H9 (cell line): ENCODE results near the gene EPHA4. TPM values are rescaled to one million over a fixed set of nuclear protein-coding genes. Genes with fewer than 3 reads are reported as not detected.

Experiments used
- DNase-seq: peaks from one replicate; pipeline ENCODE4 v3.0.0-alpha.2; 2017
- H2AFZ ChIP-seq: one replicate; pipeline ENCODE4 v1.6.1; 2013; ENCODE audit warnings: mild to moderate bottlenecking, low read length, control low read depth, moderate library complexity
- H2AK5ac ChIP-seq: 2 replicates; pipeline ENCODE4 v1.6.1; 2013; ENCODE audit warnings: low read length, control low read depth, mixed read lengths; ENCODE audit not compliant: insufficient read length
- H2BK120ac ChIP-seq: one replicate; pipeline ENCODE4 v1.6.1; 2013; ENCODE audit warnings: low read depth, mild to moderate bottlenecking, low read length, control low read depth, inconsistent platforms; ENCODE audit not compliant: poor library complexity, severe bottlenecking
- H2BK12ac ChIP-seq: 2 replicates; pipeline ENCODE4 v1.6.1; 2013; ENCODE audit warnings: low read length, control low read depth, mixed read lengths, low read depth; ENCODE audit not compliant: insufficient read length
- H2BK15ac ChIP-seq: 2 replicates; pipeline ENCODE4 v1.6.1; 2013; ENCODE audit warnings: low read depth, low read length, control low read depth
- H2BK20ac ChIP-seq: one replicate; pipeline ENCODE4 v1.6.1; 2013; ENCODE audit warnings: low read depth, mild to moderate bottlenecking, low read length, control low read depth, inconsistent platforms; ENCODE audit not compliant: poor library complexity, severe bottlenecking
- H2BK5ac ChIP-seq: 2 replicates; pipeline ENCODE4 v1.6.1; 2013; ENCODE audit warnings: low read length, control low read depth, mixed read lengths; ENCODE audit not compliant: insufficient read length
- H3K14ac ChIP-seq: 2 replicates; pipeline ENCODE4 v1.6.1; 2013; ENCODE audit warnings: low read length, control low read depth; ENCODE audit not compliant: insufficient read depth
- H3K18ac ChIP-seq: 2 replicates; pipeline ENCODE4 v1.6.1; 2013; ENCODE audit warnings: low read depth, mild to moderate bottlenecking, mixed read lengths, low read length, control low read depth; ENCODE audit not compliant: insufficient read length
- H3K23ac ChIP-seq: 2 replicates; pipeline ENCODE4 v1.6.1; 2013; ENCODE audit warnings: low read length, control low read depth, mixed read lengths, low read depth; ENCODE audit not compliant: insufficient read length
- H3K23me2 ChIP-seq: 2 replicates; pipeline ENCODE4 v1.6.1; 2013; ENCODE audit warnings: low read depth, mild to moderate bottlenecking, mixed read lengths, low read length, control low read depth; ENCODE audit not compliant: insufficient read length, poor library complexity, severe bottlenecking
- H3K27ac ChIP-seq: 2 replicates; pipeline ENCODE4 v1.5.1; 2013; ENCODE audit warnings: low read length, control low read depth, mixed read lengths, low read depth; ENCODE audit not compliant: insufficient read length
- H3K27me3 ChIP-seq: 2 replicates; pipeline ENCODE4 v1.6.1; 2013; ENCODE audit warnings: low read length, control low read depth, inconsistent platforms; ENCODE audit not compliant: insufficient read depth
- H3K4ac ChIP-seq: 2 replicates; pipeline ENCODE4 v1.6.1; 2013; ENCODE audit warnings: low read depth, mild to moderate bottlenecking, control low read depth, inconsistent platforms, low read length, moderate library complexity
- H3K4me1 ChIP-seq: 2 replicates; pipeline ENCODE4 v1.6.1; 2013; ENCODE audit warnings: low read length, control low read depth, inconsistent platforms; ENCODE audit not compliant: insufficient read depth
- H3K4me2 ChIP-seq: 2 replicates; pipeline ENCODE4 v1.6.1; 2013; ENCODE audit warnings: low read length, control low read depth, mixed read lengths; ENCODE audit not compliant: insufficient read length, insufficient read depth
- H3K56ac ChIP-seq: 2 replicates; pipeline ENCODE4 v1.6.1; 2013; ENCODE audit warnings: low read depth, mild to moderate bottlenecking, mixed read lengths, low read length, control low read depth; ENCODE audit not compliant: insufficient read length
- H3K79me1 ChIP-seq: 2 replicates; pipeline ENCODE4 v1.6.1; 2013; ENCODE audit warnings: low read depth, mild to moderate bottlenecking, moderate library complexity, low read length, control low read depth, inconsistent platforms; ENCODE audit not compliant: insufficient read depth, poor library complexity, severe bottlenecking
- H3K79me2 ChIP-seq: 2 replicates; pipeline ENCODE4 v1.6.1; 2013; ENCODE audit warnings: low read length, control low read depth, inconsistent platforms; ENCODE audit not compliant: insufficient read depth
- H3K9ac ChIP-seq: 2 replicates; pipeline ENCODE4 v1.6.1; 2013; ENCODE audit warnings: low read length, control low read depth, mixed read lengths; ENCODE audit not compliant: insufficient read length; ENCODE audit errors: extremely low read depth
- H3K9me3 ChIP-seq: one replicate; pipeline ENCODE4 v1.6.1; 2013; ENCODE audit warnings: low read depth, low read length, inconsistent platforms; ENCODE audit not compliant: control insufficient read depth
- H3T11ph ChIP-seq: one replicate; pipeline ENCODE4 v1.6.1; 2013; ENCODE audit warnings: mild to moderate bottlenecking, low read length, control low read depth, inconsistent platforms
- H4K20me1 ChIP-seq: one replicate; pipeline ENCODE4 v1.6.1; 2013; ENCODE audit not compliant: control insufficient read depth, insufficient read length, insufficient read depth
- H4K5ac ChIP-seq: 2 replicates; pipeline ENCODE4 v1.6.1; 2013; ENCODE audit warnings: low read depth, mild to moderate bottlenecking, mixed read lengths, low read length, control low read depth; ENCODE audit not compliant: insufficient read length
- H4K8ac ChIP-seq: replicated peaks from 2 replicates; pipeline ENCODE4 v1.6.1; 2013; ENCODE audit warnings: low read length, control low read depth, mixed read lengths, low read depth; ENCODE audit not compliant: insufficient read length
- H4K91ac ChIP-seq: 2 replicates; pipeline ENCODE4 v1.6.1; 2013; ENCODE audit warnings: low read depth, mild to moderate bottlenecking, moderate library complexity, mixed read lengths, low read length, control low read depth; ENCODE audit not compliant: insufficient read length
- H3K27ac Mint-ChIP-seq, 3 experiments: 2 replicates in 2 of 3; 3 replicates in 1 of 3; pipeline ENCODE4 v1.8.0; 2020 to 2021; ENCODE audit warnings: mixed read lengths in 3 of 3, mild to moderate bottlenecking in 1 of 3, moderate library complexity in 1 of 3
- H3K27me3 Mint-ChIP-seq: 2 replicates; pipeline ENCODE4 v1.8.0; 2021; ENCODE audit warnings: low read depth, mild to moderate bottlenecking, moderate library complexity, mixed read lengths
- H3K36me3 Mint-ChIP-seq, 3 experiments: 2 replicates in 2 of 3; 3 replicates in 1 of 3; pipeline ENCODE4 v1.8.0; 2020 to 2021; ENCODE audit warnings: low read depth in 3 of 3, mixed read lengths in 3 of 3; ENCODE audit not compliant: insufficient read depth in 1 of 3
- H3K4me1 Mint-ChIP-seq, 2 experiments: 2 replicates each; pipeline ENCODE4 v1.8.0; 2020; ENCODE audit warnings: mixed read lengths in 2 of 2
- H3K4me3 Mint-ChIP-seq, 2 experiments: 2 replicates in 1 of 2; 3 replicates in 1 of 2; pipeline ENCODE4 v1.8.0; 2020 to 2021; ENCODE audit warnings: mild to moderate bottlenecking in 2 of 2, mixed read lengths in 2 of 2, moderate library complexity in 1 of 2
- H3K9me3 Mint-ChIP-seq, 2 experiments: 2 replicates in 1 of 2; 3 replicates in 1 of 2; pipeline ENCODE4 v1.8.0; 2020; ENCODE audit warnings: mild to moderate bottlenecking in 2 of 2, mixed read lengths in 2 of 2, moderate library complexity in 1 of 2
- WGBS: extraction: QIAGEN DNeasy Blood & Tissue Kit; methylation state at CpG from one replicate; pipeline ENCODE4 v1.1.7; 2013; ENCODE audit warnings: missing lambda C conversion rate, low lambda C conversion rate, mixed read lengths; ENCODE audit not compliant: insufficient read length; ENCODE audit errors: extremely low coverage; 5-methylcytosine and 5-hydroxymethylcytosine counted together
- total RNA-seq: library from RNA; stranded (reverse); gene quantifications from 2 replicates; pipeline ENCODE4 v1.2.1, GENCODE V29; 2021
- TF ChIP-seq, protein P1 (sequence below): fragments of 200-600 bp; sonication (generic); conservative IDR thresholded peaks from 3 replicates; pipeline ENCODE4 v1.8.0; 2021; ENCODE audit warnings: antibody characterized with exemption, mild to moderate bottlenecking

Gene EPHA4
- total RNA-seq, 1 experiment from 2014 or later = 25.1 TPM

DNA sequence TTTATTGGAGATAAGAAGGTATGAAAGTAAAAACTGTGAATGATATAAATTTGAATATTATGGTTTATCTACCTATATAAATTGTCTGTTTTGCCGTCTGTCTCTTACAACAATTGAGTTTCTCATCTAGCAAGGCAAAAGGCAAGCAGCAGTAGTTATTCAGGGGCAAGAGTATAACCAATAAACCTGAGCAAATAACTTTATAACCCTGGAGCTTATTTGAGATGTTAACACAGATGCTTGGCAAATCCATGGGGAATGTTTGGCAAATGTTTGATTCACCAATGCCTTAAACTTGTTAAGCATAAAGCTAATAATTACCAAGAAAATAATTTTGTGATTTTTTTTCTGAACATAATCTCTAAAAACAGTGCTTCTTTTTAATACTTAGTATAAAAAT is 9.9 kb upstream of the EPHA4 start:
- H2BK120ac ChIP-seq = no peak overlapping the region
- Mint-ChIP-seq H3K9me3 (peaks cover 0 to 2% of the 10 kb centered on the region in 2 experiments; a peak in 1 of 5 replicates), H3K4me3 (no peak overlapping the region), H3K27ac (no peak overlapping the region), H3K36me3 (peaks cover 0 to 6% (median 2%) of the 10 kb centered on the region in 3 experiments; a peak in 2 of 7 replicates), H3K4me1 (peaks cover 23 to 24% of the 10 kb centered on the region in 2 experiments), H3K27me3 (no peaks in the 10 kb centered on the region; the same call in 1 of the 2 replicates)
- no peak for DNase-seq
- no peak overlapping the region for H4K91ac ChIP-seq
- H3K14ac ChIP-seq = no peak overlapping the region
- no peaks in the 10 kb centered on the region for H3K27me3 ChIP-seq
- H3K9me3 ChIP-seq = no peaks in the 10 kb centered on the region
- no peak overlapping the region for H3K23ac ChIP-seq
- no peak overlapping the region for H3K18ac ChIP-seq
- H3K79me2 ChIP-seq = no peaks in the 10 kb centered on the region
- H3K27ac ChIP-seq = no peak overlapping the region
- no peak overlapping the region for H2AK5ac ChIP-seq
- H2BK20ac ChIP-seq = no peak overlapping the region
- H2BK15ac ChIP-seq = no peak overlapping the region
- TF ChIP-seq, protein P1, sequence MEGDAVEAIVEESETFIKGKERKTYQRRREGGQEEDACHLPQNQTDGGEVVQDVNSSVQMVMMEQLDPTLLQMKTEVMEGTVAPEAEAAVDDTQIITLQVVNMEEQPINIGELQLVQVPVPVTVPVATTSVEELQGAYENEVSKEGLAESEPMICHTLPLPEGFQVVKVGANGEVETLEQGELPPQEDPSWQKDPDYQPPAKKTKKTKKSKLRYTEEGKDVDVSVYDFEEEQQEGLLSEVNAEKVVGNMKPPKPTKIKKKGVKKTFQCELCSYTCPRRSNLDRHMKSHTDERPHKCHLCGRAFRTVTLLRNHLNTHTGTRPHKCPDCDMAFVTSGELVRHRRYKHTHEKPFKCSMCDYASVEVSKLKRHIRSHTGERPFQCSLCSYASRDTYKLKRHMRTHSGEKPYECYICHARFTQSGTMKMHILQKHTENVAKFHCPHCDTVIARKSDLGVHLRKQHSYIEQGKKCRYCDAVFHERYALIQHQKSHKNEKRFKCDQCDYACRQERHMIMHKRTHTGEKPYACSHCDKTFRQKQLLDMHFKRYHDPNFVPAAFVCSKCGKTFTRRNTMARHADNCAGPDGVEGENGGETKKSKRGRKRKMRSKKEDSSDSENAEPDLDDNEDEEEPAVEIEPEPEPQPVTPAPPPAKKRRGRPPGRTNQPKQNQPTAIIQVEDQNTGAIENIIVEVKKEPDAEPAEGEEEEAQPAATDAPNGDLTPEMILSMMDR = no peak
- no peaks in the 10 kb centered on the region for H4K20me1 ChIP-seq
- H2BK12ac ChIP-seq = no peak overlapping the region
- H3K79me1 ChIP-seq = no peaks in the 10 kb centered on the region
- no peak overlapping the region for H4K5ac ChIP-seq
- no peak overlapping the region for H3K4me2 ChIP-seq
- no peak overlapping the region for H2BK5ac ChIP-seq
- H3K23me2 ChIP-seq = no peaks in the 10 kb centered on the region
- no peaks in the 10 kb centered on the region; the same call in 1 of the 2 replicates for H3K4me1 ChIP-seq
- H4K8ac ChIP-seq = no peak overlapping the region
- no CpG with 5 or more reads among the region's 1 CpG for WGBS
- H3T11ph ChIP-seq = no peak overlapping the region
- H3K4ac ChIP-seq = no peak overlapping the region
- no peak overlapping the region for H2AFZ ChIP-seq
- H3K56ac ChIP-seq = no peak overlapping the region
- H3K9ac ChIP-seq = no peak overlapping the region
